ENCODE results near the gene BTRC.
A peak's percentile ranks its signal among the peaks of the same experiment; 100 is the strongest.
"Not testable (repeated sequence)": the region's sequence is repeated elsewhere in the genome, so short reads cannot be mapped to it uniquely, and the experiment has no call there.

The BTRC gene

GRCh38 chr10:101353692-101354327, at the start of gene BTRC:
BTRC (plus strand) TSS chr10:101354165; CDS start chr10:101354181, 16 bp downstream.
- DNase-seq, result peak; percentile 99

GRCh38 chr10:101304316-101304715, 49.6 kb upstream of the BTRC start:
- DNase-seq, result no peak

DNA sequence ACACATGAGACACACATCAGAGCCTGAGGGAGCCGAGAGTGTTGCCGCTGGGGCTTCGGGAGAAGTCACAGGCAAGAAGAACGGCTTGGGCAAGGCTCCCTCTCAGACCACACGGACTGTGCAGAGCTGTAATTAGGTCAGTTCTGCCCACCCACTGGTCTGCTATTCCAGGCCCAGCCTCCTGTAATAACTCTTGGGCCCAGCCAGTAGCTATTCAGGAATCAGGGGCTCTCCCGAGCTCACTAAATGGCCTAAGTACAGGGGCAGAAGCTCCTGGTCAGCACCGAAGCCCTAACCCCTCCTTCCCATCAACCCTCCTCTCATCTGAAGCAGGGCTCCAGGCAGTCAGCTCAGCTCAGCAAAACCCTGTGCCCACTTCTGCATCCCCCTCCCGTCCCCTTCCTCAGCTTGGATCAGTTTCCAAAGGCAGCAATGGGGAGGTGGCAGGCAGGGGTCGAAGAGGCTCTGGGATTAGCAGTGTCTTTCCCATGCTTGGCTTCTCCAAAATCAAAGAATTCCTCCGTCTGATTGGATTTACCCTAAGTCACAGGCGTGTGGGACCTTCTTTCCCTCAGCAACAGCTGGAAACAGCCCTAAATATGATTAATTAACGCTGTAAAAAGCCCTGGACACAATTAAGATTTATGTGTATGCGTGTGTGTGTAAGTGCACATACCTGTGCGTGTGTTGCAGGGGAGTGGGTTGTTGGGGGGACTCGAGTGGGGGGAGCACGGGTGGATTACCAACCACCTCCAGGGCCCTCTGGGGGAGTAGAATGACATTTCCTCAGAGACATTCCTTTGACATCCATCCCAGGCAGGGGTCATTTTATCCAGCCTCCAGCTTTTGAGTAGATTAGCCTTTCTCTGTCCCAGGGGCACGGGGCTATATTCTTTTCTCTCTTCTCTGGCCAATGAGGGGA, 48.4 kb upstream of the BTRC start:
- no peak for DNase-seq

GRCh38 chr10:101308051-101308450, 45.9 kb upstream of the BTRC start:
- no peak for DNase-seq

GRCh38 chr10:101310529-101311184, 43.3 kb upstream of the BTRC start:
- no peak for DNase-seq

- DNase-seq, result no peak
Measured at GRCh38 chr10:101311185-101312066, 42.5 kb upstream of the BTRC start.

- DNase-seq, result no peak
Measured at GRCh38 chr10:101319241-101319915, 34.6 kb upstream of the BTRC start.

DNA sequence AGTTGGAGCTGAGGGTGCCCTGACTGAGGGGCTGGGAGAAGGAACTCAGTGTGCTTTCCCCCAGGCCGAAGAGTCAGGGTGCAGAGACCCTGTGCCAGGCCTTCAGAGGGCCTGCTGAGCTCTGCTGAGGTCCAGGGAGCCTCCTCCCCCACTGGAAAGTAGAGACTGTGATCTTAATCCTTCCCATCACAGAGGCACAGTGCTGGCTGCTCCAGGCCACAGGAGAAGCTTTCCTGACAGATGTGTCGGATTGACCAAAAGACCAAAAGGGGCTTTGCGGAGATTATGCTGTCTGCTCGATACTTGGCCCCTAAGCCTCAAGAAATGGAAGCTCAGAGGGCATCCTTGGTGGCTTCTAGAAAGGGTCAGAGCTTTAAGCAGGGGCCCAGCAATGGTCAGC, 32.9 kb upstream of the BTRC start:
- no peak for DNase-seq

DNA sequence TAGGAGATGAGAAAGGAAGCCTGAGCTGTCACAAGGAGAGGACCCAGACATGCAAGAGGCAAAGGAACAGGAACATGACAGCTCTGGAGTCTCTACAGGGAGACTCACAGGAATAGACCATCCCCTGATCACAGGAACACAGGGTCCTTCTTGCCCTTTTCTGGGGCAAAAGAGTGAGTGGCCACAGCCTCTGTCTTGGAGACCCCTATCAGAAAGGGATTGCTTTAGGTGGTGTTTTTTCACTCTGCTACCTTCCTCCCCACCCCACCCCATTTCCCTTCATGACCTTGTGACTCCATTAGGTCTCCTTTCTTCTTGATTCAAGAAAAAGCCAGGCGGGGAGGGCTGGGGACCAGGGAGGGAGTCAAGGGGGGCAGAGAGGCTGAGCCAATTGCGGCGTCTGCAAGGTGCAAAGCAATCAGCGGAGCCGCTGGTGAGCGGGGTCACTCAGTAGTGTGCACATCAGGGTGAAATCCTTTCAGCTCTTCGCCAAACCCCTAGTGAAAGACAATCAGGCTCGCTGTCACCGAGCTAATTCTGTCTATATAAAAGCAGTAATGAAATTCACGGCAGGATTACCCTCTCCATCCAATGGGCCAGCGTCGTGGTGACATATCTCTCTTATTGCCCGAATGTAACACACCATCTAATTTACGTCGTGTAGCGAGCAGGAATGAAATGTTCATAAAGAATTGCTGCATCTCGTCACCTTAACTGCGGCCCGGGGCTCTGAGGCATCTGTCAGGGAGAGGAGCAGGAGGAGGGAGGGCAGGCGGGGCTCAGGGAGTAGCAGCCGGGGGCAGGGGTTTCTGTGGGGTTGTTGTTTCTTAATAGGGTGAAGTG, 31.5 kb upstream of the BTRC start:
- DNase-seq, result no peak

DNA sequence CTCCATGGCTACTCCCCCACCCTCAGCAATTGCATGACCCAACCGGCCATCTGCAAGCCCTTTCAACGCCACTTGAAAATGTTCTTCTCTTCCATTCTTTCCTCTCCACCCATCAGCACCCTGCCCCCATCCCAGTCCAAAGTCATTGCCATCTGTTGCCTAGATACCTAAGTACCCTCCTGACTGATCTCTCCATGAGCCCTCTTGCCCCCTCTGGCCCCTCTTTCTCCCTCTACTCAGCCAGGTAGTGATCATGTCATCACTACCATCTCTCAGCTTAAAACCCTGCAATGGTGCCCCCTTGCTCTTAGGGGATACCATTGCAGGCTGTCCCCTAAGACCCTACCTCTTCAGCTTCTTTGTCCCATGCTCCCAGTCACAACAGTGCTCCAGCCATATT, 30.5 kb upstream of the BTRC start:
- DNase-seq, result no peak

GRCh38 chr10:101327454-101327853, 26.5 kb upstream of the BTRC start:
- DNase-seq, result not testable (repeated sequence)

DNA sequence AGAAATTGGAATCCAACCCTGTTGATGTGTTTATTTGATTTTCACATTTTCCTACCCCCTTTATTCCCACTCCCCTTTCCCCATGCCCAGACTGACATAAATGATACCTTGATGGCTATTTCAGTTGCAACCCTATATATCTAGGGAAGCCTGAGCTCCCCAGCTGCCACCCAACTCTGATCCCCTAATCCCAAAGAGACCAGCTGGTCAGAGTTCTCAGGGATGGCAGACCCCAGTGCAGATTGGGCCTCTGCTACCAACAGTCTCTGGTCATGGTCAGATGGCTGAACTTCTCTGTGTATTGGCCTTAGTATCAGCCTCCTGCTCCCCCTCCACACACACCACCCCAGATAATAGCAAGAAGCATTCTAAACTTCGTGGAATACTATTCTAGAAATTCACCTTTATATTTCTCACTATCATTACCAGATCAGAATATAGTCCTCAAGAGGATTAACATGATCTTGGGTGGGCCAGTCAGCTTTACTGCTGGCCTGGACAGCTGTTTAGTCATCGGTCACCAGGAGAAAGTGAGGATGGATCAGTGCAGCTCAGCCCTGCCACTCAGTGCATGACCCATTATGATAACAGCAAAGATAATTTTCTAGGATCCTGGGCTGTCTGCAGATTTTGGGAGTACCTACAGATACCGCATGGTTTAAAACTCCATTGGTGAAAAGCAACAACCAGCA, 24.5 kb upstream of the BTRC start:
- no peak for DNase-seq

DNA sequence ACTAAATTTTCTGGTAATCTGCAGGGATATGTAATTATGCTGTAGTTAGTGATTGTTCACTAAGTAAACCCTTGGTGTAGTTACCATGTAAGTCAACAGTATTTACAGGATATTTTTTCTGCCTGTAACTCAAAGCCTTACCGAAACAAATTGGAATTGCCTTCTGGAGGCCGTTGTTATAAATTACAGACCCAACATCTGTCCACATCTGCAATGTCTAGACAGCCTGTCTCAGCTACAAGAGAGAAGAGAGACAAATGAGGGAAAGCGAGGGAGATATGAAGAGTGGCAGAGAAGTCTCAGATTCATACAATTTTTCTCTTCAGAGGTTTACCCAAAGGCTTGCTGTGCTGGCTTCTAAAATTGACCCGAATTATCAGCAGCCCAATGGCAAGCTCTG, 23.7 kb upstream of the BTRC start:
- DNase-seq, result no peak

DNA sequence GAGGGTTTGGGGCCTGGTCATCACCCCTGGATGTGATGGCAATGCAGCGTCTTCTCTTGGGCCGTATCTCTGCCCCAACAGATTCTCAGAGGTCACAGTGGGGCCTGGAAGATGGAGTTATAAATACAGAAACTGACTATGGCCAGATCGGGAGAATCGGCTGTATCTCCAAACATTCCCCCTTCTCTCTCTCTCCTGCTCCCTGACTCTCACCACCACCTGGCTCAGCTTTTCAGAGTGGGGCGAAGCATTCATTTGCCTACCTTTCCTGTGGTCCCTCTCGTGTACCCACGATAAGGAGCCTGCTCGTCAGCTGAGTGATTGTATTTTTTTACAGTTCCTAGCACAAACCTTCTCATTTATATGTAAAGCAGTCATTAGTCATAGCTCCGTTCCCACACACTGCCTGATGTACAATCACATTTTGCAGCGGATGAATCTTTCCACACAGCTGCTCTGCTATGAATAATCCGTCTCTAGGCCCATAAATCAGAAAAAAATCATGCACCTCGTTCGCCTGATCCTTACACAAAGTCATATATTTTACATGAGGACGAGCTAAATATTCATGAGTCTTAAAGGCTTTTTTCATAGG, 23.2 kb upstream of the BTRC start:
- no peak for DNase-seq

- no peak for DNase-seq
Measured at GRCh38 chr10:101331956-101332355, 22.0 kb upstream of the BTRC start.

DNA sequence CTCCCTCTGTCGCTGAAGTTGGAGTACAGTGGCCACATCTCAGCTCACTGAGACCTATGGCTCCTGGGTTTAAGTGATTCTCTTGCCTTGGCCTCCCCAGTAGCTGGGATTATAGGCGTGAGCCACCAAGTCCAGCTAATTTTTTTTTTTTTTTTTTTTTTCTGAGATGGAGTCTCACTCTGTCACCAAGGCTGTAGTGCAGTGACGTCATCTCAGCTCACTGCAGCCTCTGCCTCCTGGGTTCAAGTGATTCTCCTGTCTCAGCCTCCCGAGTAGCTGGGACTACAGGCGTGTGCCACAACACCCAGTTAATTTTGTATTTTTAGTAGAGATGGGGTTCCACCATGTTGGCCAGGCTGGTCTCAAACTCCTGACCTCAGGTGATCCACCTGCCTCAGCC, 19.7 kb upstream of the BTRC start:
- not testable (repeated sequence) for DNase-seq

- no peak for DNase-seq
Measured at GRCh38 chr10:101336382-101336781, 17.6 kb upstream of the BTRC start.

GRCh38 chr10:101337836-101338235, 16.1 kb upstream of the BTRC start:
- no peak for DNase-seq

DNA sequence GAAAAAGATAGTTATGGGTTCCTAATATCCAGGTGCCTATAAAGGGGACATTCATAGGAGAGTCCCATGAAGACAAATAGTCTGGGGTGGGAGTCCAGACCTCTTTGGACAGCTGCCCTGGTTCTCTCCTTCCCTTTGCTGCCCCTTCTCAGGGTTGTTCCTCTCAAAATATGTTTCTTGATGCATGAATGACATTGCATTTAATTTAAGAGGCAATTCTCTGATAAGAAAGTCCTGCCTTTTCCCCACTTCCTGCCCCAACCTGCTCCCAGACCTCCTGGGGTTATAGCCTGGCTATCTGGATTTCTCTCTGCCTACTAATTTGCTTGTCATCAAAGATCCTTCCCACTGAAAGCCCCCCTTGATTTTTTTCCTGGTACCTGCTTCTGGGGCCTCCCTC, 12.5 kb upstream of the BTRC start:
- DNase-seq, result no peak

DNA sequence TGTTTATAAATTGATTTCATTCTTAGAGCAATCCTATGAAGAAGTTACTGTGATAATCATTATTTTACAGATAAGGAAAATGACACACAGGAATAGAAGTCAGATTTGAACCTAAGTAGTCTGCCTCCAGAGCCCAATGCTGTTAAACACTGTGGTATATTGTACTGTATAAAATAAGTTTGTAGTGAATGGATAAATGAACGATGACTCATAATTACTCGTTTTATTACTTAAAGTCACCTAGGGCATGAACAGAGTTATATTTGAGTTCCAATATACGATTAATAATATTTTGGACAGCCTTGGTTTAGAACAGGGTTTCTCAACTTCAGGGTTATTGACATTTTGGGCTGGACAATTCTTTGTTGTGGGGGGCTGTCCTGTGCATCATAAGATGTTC, 7.8 kb upstream of the BTRC start:
- DNase-seq, result no peak

Data from CD4-positive, alpha-beta T cell treated with Interleukin-4 for 4 hours (primary cell).